Measurements from ENCODE around the gene SCRT2.

The SCRT2 gene

GRCh38 chr20:669573-669972, 6.0 kb downstream of the SCRT2 start:
- DNase-seq = no peak

- no peak for DNase-seq
Measured at GRCh38 chr20:668638-669037, 7.0 kb downstream of the SCRT2 start.

GRCh38 chr20:668050-668449, 7.6 kb downstream of the SCRT2 start:
- no peak for DNase-seq

GRCh38 chr20:667351-668034, 8.1 kb downstream of the SCRT2 start:
- peak; percentile 77 for DNase-seq

GRCh38 chr20:666877-667276, 8.7 kb downstream of the SCRT2 start:
- no peak for DNase-seq

GRCh38 chr20:665276-665675, 10.3 kb downstream of the SCRT2 start:
- DNase-seq = no peak

GRCh38 chr20:664576-664975, 11.0 kb downstream of the SCRT2 start:
- no peak for DNase-seq

- DNase-seq = no peak
Measured at GRCh38 chr20:664151-664550, 11.5 kb downstream of the SCRT2 start.

GRCh38 chr20:663315-664090, 12.1 kb downstream of the SCRT2 start:
- peak; percentile 80 for DNase-seq

GRCh38 chr20:662277-663192, 13.1 kb downstream of the SCRT2 start:
- DNase-seq = no peak

GRCh38 chr20:661474-662270, 13.9 kb downstream of the SCRT2 start:
- no peak for DNase-seq

- DNase-seq = no peak
Measured at GRCh38 chr20:658731-659291, 16.8 kb downstream of the SCRT2 start.

- no peak for DNase-seq
Measured at GRCh38 chr20:658202-658601, 17.4 kb downstream of the SCRT2 start.

GRCh38 chr20:655726-656624, 19.6 kb downstream of the SCRT2 start:
- no peak for DNase-seq

GRCh38 chr20:654417-654750, 21.2 kb downstream of the SCRT2 start:
- no peak for DNase-seq

- no peak for DNase-seq
Measured at GRCh38 chr20:653590-654416, 21.8 kb downstream of the SCRT2 start.

GRCh38 chr20:653110-653589, 22.5 kb downstream of the SCRT2 start, which contains the start of gene SRXN1:
Gene SRXN1 (minus strand): TSS chr20:653200. CDS start chr20:653185, 15 bp downstream.
- DNase-seq = peak; percentile 96

GRCh38 chr20:652615-653109, 22.9 kb downstream of the SCRT2 start:
- peak; percentile 53 for DNase-seq

- peak; percentile 75 for DNase-seq
Measured at GRCh38 chr20:651713-652614, 23.6 kb downstream of the SCRT2 start.
